HTR-8/SVneo (cell line): ENCODE measurements around the gene NTSR1.
A peak's percentile ranks its signal among the peaks of the same experiment; 100 is the strongest.

Source experiments
- DNase-seq: peaks from one replicate; pipeline ENCODE4 v3.0.0; 2011; ENCODE audit warnings: low spot score, mixed read lengths; ENCODE audit not compliant: insufficient read length
- FAIRE-seq: peaks from 2 replicates; lab custom pipeline; 2011; peaks lifted over from hg19 to GRCh38; lab: Jason Lieb, UNC

NTSR1 gene

DNA sequence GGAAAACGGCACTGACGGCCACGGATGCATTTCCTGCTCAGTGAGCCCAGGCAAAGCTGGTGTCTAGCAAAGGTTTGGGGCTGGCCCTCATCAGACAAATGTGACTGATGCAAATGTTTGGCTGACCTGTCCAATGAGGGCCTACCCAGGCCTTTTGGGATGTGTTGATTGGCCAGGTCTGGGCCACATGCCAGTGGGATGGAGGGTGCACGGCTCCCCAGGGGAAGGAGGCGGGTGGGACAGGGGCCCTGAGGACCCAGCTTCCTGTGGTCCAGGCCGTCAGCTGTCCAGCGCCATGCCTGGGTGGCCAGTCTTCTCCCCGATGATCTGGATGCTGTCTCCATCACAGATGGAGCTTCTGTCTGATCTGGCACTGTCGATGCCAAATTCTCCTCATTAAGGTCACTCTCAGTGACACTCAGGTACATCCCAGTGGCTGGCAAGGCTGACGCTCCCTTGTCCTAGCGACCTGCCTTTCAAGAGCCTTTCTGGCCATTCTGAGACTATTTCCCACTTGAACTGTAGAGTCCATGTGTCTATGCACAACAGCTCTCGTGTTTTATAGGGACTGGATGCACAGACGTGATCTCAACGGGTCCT lies 43.0 kb downstream of the NTSR1 start:
- FAIRE-seq: no peak
- DNase-seq: no peak

GRCh38 chr20:62752181-62752670 lies 43.6 kb downstream of the NTSR1 start:
- no peak for DNase-seq
- FAIRE-seq: no peak

DNA sequence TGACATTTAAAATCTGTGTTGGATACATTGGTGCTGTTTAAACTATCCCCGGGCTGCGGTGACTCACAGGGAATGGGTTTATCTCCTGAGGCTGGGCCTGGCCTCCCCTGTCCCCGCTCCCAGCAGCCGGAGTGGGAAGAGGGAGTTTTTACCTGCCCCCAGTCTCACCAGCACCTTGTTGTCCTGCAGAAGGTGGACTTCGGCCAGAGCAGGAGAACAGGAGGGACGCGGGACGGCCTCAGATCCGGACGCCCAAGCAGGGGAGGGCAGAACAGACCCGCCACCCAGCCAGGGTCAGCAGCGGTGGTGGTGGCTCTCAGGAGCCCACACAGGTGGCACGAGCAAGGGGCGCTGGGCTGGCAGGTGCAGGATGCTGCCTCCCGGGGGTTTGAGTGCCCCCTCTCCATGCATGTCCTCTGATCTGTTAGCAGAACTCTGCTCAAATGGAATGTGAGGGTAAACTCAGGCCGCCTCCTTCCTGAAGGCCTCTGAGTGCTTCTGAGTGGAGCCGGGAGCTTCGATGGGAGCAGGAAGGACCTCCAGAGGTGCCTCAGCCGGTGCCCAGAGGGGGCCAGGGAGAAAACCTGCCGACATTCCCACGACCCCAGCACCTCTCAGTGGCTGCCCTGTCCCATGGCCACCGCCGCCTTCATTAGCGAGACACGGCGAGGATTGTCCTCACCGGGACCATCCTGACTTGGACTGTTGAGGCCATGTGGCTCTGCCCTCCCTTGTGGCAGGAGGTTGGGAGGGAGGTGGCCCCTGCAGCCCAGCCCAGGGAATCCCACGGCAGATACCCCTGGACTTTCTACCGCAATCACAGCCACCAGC lies 44.2 kb downstream of the NTSR1 start:
- FAIRE-seq (peak; percentile 16), DNase-seq (no peak)

DNA sequence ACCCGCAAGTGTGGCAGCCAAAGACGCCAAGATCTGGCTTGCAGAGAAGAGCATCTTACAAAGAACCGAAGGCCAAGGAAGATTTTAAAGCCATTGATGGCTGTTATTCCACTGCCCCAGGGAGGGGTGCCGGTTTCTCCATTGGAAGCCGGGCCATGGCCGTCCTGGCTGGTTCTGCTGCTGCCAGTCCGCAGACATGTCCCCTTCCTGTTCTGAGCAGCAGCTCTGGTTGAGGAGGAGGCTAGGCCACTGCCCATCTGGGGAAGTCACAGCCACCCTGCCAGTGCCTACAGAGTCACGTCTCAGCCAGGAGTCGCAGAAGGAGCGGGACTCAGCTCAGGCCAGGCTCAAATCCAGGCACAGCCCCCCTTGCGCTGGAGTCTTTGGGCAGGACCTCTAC lies 45.0 kb downstream of the NTSR1 start:
- no peak for FAIRE-seq

GRCh38 chr20:62754122-62754990 lies 45.7 kb downstream of the NTSR1 start:
- peak; percentile 66 for FAIRE-seq
- no peak for DNase-seq

More for the DNA sequence above, 45.0 kb downstream of the NTSR1 start:
- DNase-seq: no peak

GRCh38 chr20:62754991-62755356 lies 46.3 kb downstream of the NTSR1 start:
- FAIRE-seq: peak; percentile 70

DNA sequence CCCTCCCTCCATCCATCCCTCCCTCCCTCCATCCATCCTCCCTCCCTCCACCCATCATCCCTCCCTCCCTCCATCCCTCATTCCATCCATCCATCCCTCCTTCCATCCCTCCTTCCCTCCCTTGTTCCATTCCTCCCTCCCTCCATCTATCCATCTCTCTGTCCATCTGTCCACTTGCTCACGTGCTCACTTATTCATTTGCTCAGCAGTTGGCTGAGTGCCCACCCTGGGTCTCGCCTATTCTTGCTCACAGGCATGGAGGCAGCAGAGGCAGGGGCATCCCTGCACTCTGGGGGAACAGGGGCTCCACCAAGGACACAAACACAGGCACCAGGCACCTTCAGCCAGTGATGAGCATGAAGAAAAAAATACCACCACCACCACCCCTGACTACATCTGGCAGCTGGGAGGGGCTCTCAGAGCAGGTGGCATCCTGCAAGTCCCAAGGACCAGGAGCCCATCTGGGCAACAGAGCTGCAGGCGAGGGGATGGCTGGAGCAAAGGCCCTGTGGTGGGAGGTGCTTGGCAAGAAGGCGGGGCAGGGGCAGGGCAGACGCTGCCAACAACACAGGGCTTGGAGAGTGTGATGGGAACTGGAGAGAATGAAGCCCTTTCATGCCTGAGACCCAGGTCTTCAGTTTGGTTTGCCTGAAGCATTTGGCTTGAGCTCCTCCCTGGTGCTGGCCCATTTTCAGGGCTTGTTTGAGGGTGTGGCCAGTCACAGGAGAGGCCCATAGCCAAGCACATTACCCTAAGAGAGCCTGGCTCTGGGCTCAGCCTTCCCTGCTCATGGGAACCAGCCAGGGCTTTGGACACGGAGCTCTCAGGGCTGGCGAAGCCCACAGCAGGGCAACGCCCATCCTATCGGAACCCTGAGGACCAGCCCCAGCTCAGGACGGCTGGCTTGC lies 47.4 kb downstream of the NTSR1 start:
- FAIRE-seq (peak; percentile 82), DNase-seq (no peak)

More at GRCh38 chr20:62754991-62755356, 46.3 kb downstream of the NTSR1 start:
- no peak for DNase-seq

DNA sequence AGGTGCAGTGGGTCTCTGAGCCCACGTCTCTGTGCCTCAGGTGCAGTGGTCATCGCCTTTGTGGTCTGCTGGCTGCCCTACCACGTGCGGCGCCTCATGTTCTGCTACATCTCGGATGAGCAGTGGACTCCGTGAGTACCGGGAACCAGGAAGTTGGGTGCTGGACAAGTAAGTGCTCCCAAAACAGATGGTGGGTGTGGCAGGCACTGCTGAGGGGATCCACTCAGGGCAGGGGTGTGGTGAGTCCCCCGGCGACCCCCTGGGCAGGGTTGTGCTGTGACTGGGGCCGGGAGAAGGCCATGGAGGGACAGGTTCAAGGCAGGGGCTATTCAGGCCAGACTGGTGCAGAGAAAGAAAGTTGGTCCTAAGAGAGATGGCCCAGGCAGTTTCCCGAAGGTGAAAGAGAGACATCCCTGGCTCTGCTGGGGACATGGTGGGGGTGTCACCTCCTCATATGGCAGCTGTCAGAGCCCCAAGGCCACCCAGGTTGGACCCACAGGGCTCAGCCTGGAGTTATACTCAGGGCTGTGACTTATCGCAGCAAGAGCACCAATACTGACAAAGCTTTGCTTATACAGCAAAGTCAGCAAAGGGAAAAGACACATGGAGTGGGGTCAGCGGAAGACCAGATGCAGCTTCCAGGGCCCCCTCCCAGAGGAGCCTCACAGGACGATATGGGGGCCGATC lies 49.7 kb downstream of the NTSR1 start:
- no peak for FAIRE-seq

DNA sequence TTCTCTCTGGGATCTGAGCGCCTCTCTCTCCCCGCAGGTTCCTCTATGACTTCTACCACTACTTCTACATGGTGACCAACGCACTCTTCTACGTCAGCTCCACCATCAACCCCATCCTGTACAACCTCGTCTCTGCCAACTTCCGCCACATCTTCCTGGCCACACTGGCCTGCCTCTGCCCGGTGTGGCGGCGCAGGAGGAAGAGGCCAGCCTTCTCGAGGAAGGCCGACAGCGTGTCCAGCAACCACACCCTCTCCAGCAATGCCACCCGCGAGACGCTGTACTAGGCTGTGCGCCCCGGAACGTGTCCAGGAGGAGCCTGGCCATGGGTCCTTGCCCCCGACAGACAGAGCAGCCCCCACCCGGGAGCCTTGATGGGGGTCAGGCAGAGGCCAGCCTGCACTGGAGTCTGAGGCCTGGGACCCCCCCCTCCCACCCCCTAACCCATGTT lies 51.4 kb downstream of the NTSR1 start:
- DNase-seq (no peak), FAIRE-seq (peak; percentile 59)

More for the DNA sequence above, 49.7 kb downstream of the NTSR1 start:
- no peak for DNase-seq

GRCh38 chr20:62760471-62760855 lies 51.8 kb downstream of the NTSR1 start:
- FAIRE-seq (no peak), DNase-seq (no peak)

- FAIRE-seq (peak; percentile 13), DNase-seq (no peak)
Observed at GRCh38 chr20:62760856-62761758, 52.5 kb downstream of the NTSR1 start.

- no peak for DNase-seq
- peak; percentile 28 for FAIRE-seq
Observed at GRCh38 chr20:62761759-62762131, 53.1 kb downstream of the NTSR1 start.

DNA sequence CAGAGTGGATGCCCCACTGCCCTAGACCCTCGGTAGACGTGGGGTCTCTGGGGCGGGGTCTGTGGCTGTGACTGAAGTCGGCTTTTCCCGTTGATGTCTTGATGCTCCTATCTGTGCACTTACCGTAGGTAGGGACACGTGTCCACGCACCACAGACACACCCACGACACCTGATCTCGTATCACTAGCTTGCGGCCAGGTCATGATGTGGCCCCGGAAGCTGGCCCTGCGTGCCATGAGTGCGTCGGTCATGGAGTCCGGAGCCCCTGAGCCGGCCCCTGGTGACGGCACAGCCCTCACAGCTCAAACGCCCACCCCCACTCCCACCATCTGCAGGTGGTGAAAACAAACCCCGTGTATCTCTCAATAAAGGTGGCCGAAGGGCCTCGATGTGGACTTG lies 53.7 kb downstream of the NTSR1 start:
- DNase-seq (no peak), FAIRE-seq (peak; percentile 89)

DNA sequence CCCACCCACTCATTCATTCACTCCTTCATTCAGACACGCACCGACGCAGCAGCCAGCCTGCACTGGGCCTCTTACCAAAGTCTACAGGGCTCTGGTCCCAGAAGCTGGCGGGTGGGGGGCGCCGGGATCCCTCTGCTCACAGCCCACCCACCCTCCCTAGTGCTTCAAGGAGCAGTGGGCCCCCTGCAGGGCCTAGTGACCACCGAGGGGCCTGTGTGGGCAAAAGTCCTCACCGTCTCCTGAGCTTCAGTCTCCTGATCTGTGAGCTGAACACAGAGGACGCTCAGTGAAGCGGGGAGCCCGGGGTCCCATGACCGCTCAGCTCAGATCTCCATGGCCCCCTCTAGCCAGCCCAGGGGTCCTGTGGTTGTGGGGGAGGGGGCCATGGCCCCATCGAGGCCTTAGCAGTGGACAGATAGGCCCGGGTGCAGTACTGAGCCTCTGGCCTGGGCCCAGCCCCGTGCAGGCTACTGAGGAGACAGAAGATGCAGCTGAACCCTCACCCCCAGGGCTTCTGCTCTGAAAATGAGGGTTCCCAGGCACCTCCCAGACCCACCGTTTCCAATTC lies 54.2 kb downstream of the NTSR1 start:
- peak; percentile 42 for FAIRE-seq
- DNase-seq: no peak

GRCh38 chr20:62763404-62763803 lies 54.8 kb downstream of the NTSR1 start:
- DNase-seq: no peak
- no peak for FAIRE-seq

DNA sequence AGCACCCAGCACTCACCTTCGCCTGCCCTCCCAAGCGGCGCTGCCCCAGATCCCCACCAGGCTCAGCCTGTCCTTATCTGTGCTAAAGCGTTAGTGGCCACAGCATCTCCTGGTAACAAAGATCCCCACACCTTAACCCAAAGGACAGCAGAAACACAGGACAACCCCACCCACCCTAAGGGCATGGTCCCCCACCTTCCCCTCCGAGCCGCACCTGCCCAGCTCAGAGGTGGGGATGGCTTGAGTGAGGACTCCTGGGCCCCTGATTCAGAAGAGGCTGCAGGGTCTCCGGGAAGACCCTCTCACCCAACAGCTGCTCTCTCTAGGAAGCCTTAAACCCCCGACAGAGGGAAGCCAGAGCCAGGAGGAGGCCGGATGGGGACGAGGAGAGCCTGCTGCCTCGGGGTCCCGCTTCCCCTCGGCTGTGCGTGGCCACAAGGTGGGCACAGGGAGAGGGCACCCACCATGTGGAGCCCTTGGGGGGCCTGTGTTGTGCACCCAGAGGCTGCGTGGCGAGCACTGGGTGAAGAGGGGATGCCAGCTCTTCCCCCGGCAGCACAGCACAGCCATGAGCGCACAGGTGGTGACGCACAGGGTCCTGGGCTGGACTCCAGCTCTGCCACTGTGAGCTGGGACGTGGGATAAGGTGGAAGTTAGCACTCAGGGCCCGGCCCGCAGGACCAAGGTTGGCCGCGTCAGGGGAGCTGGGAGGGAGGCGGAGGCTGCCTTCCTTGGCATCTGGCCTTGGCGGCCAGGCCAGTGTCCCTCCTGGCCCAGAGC lies 55.7 kb downstream of the NTSR1 start:
- DNase-seq (no peak), FAIRE-seq (peak; percentile 28)

GRCh38 chr20:62765021-62765420 lies 56.4 kb downstream of the NTSR1 start:
- DNase-seq (no peak), FAIRE-seq (no peak)
